Measurements from ENCODE around the gene DCXR. TPM values are rescaled to one million over a fixed set of nuclear protein-coding genes. Genes with fewer than 3 reads are reported as not detected.

Gene DCXR
- total and polyA plus RNA-seq, 2 donors (not counting 1 experiment from before 2014, with no cell fraction given) = 63.9 to 143 TPM

DNA sequence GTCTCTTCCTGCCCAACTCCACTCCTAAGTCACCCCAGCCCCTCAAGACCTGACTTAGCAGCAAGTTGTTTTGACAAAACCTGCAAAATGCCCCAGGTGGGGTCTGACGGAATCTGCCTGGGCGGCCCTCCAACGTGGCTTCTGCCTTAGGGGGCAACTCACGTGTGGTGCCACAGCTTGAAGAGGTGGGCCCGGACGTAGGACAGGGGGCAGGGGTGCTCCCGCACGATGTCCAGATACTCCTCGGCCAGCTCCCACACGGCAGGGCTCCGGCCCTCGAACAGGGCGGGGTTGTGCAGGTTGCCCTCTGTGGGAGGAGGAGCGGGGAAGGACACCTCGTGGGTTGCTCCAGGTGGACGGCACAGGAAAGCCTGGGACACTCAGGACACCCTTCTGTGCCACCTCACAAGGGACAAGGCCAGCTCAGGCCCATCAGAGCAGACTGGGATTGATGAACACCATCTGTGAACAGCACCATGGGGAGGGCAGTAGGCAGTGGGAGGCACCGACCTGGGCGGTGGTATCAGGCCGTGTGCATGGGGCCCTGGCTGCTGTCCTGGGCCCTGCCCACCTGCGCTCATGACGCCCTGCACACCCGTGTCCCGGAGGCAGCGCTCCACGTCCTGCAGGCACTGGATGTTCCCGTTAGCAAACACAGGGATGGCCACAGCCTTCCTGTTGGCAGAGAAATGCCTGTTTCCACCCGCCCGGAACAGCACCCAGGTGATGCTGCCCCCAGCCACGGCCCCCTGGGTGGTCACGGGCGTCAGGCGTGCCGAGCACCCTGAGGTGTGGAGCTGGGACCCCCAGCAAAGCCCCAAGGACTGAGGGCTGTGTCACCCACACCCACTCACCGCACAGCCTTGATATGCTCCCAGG is 23.8 kb upstream of the DCXR start:
- no peak overlapping the region for H3K4me2 ChIP-seq (replicated peaks; ENCODE audit: low read depth, low read length, poor library complexity, severe bottlenecking)
- TF ChIP-seq, protein P1, sequence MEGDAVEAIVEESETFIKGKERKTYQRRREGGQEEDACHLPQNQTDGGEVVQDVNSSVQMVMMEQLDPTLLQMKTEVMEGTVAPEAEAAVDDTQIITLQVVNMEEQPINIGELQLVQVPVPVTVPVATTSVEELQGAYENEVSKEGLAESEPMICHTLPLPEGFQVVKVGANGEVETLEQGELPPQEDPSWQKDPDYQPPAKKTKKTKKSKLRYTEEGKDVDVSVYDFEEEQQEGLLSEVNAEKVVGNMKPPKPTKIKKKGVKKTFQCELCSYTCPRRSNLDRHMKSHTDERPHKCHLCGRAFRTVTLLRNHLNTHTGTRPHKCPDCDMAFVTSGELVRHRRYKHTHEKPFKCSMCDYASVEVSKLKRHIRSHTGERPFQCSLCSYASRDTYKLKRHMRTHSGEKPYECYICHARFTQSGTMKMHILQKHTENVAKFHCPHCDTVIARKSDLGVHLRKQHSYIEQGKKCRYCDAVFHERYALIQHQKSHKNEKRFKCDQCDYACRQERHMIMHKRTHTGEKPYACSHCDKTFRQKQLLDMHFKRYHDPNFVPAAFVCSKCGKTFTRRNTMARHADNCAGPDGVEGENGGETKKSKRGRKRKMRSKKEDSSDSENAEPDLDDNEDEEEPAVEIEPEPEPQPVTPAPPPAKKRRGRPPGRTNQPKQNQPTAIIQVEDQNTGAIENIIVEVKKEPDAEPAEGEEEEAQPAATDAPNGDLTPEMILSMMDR (IDR thresholded peaks at IDR 0.05) = no peak
- TF ChIP-seq EZH2 (IDR thresholded peaks at IDR 0.05; ENCODE audit: borderline replicate concordance, insufficient read depth, low read depth, low read length, poor library complexity, severe bottlenecking) = no peak
- Mint-ChIP-seq H3K4me1 (peaks cover 11% of the 10 kb centered on the region), H3K27me3 (no peaks in the 10 kb centered on the region), H3K9me3 (ENCODE audit: insufficient read depth) (no peaks in the 10 kb centered on the region), H3K4me3 (no peak overlapping the region), H3K27ac (no peak overlapping the region)
- H3K4me3 ChIP-seq (ENCODE audit: control extremely low read depth in 1 of 5, extremely low read depth in 1 of 5, insufficient read depth in 1 of 5, low read depth in 2 of 5, low read length in 4 of 5) = no peak overlapping the region
- H3K27ac ChIP-seq (ENCODE audit: low read length in 2 of 2) = no peak overlapping the region
- H3K79me2 ChIP-seq (ENCODE audit: control insufficient read depth, insufficient read depth, low read length) = peaks cover 5% of the 10 kb centered on the region
- DNase-seq (no peak), ATAC-seq (ENCODE audit: low read depth) (no peak)
- no peaks in the 10 kb centered on the region for H3K9me3 ChIP-seq (ENCODE audit: control extremely low read depth in 1 of 3, control insufficient read depth in 2 of 3, insufficient read depth in 1 of 3, low read length in 2 of 3)
- CTCF ChIA-PET = no interaction called here
- 95% methylated on average over 31 of the region's 34 CpGs for WGBS (ENCODE audit: insufficient coverage)
- intact Hi-C loops (cut with micrococcal nuclease) = no loop called here
- H4K20me1 ChIP-seq (ENCODE audit: control insufficient read depth, insufficient read depth, low read length, poor library complexity, severe bottlenecking) = peaks cover 8% of the 10 kb centered on the region
- H3K36me3 ChIP-seq (replicated peaks in 1 of 2; ENCODE audit: control extremely low read depth in 1 of 2, control insufficient read depth in 1 of 2, extremely low read depth in 1 of 2, insufficient read depth in 2 of 2, low read length in 1 of 2) = peaks cover 0 to 36% of the 10 kb centered on the region in 2 experiments
- H3K27me3 ChIP-seq (replicated peaks in 1 of 4; ENCODE audit: control extremely low read depth in 1 of 4, control insufficient read depth in 3 of 4, insufficient read depth in 4 of 4, low read length in 3 of 4) = no peaks in the 10 kb centered on the region
- POLR2A ChIA-PET = no interaction called here
- no peak overlapping the region for H3K9ac ChIP-seq (ENCODE audit: low read length)
- peaks cover 12 to 23% of the 10 kb centered on the region in 2 donors for H3K4me1 ChIP-seq (ENCODE audit: control insufficient read depth in 2 of 2, insufficient read depth in 2 of 2, low read length in 2 of 2)
- no peak overlapping the region for H2AFZ ChIP-seq (ENCODE audit: insufficient read depth, low read depth, low read length, poor library complexity, severe bottlenecking)

DNA sequence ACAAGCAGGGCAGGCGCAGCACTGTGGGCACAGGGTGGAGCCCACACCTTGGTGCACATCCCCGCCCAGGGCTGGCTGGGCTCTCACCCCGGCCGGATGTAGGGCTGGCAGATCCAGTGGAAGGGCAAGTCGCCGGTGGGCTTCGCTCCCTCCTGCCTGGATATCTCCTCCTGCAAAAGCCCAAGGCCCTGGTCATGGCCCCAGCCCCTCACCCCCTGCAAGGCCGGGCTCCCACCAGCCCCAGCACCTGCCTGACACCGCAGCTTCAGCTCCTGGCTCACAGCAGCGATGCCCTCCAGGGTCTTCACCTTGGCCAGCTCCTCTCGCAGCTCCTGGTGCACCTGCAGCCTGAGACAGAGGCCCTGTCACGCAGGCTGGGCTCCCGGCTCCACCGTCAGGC is 23.1 kb upstream of the DCXR start:
- H3K9ac ChIP-seq (ENCODE audit: low read length) = no peak overlapping the region
- H3K36me3 ChIP-seq (replicated peaks in 1 of 2; ENCODE audit: control extremely low read depth in 1 of 2, control insufficient read depth in 1 of 2, extremely low read depth in 1 of 2, insufficient read depth in 2 of 2, low read length in 1 of 2) = peaks cover 0 to 41% of the 10 kb centered on the region in 2 experiments
- no peaks in the 10 kb centered on the region for H3K9me3 ChIP-seq (ENCODE audit: control extremely low read depth in 1 of 3, control insufficient read depth in 2 of 3, insufficient read depth in 1 of 3, low read length in 2 of 3)
- ChIA-PET POLR2A (no interaction called here), CTCF (no interaction called here)
- 94% methylated on average over 14 of the region's 14 CpGs for WGBS (ENCODE audit: insufficient coverage)
- Mint-ChIP-seq H3K4me3 (no peak overlapping the region), H3K9me3 (ENCODE audit: insufficient read depth) (no peaks in the 10 kb centered on the region), H3K4me1 (peaks cover 8% of the 10 kb centered on the region), H3K27me3 (no peaks in the 10 kb centered on the region), H3K27ac (no peak overlapping the region)
- H3K27ac ChIP-seq (ENCODE audit: low read length in 2 of 2) = no peak overlapping the region
- peaks cover 8% of the 10 kb centered on the region for H4K20me1 ChIP-seq (ENCODE audit: control insufficient read depth, insufficient read depth, low read length, poor library complexity, severe bottlenecking)
- H3K4me1 ChIP-seq (ENCODE audit: control insufficient read depth in 2 of 2, insufficient read depth in 2 of 2, low read length in 2 of 2) = peaks cover 8 to 17% of the 10 kb centered on the region in 2 donors
- TF ChIP-seq, protein P1 (IDR thresholded peaks at IDR 0.05) = no peak
- no peak for TF ChIP-seq EZH2 (IDR thresholded peaks at IDR 0.05; ENCODE audit: borderline replicate concordance, insufficient read depth, low read depth, low read length, poor library complexity, severe bottlenecking)
- no peak overlapping the region for H3K4me3 ChIP-seq (ENCODE audit: control extremely low read depth in 1 of 5, extremely low read depth in 1 of 5, insufficient read depth in 1 of 5, low read depth in 2 of 5, low read length in 4 of 5)
- no peak for DNase-seq
- ATAC-seq (ENCODE audit: low read depth) = no peak
- H3K27me3 ChIP-seq (replicated peaks in 1 of 4; ENCODE audit: control extremely low read depth in 1 of 4, control insufficient read depth in 3 of 4, insufficient read depth in 4 of 4, low read length in 3 of 4) = no peaks in the 10 kb centered on the region
- no peak overlapping the region for H2AFZ ChIP-seq (ENCODE audit: insufficient read depth, low read depth, low read length, poor library complexity, severe bottlenecking)
- intact Hi-C loops (cut with micrococcal nuclease) = no loop called here
- no peak overlapping the region for H3K4me2 ChIP-seq (replicated peaks; ENCODE audit: low read depth, low read length, poor library complexity, severe bottlenecking)
- H3K79me2 ChIP-seq (ENCODE audit: control insufficient read depth, insufficient read depth, low read length) = no peaks in the 10 kb centered on the region

Measured in B cell (primary cell).